ENCODE measurements around the gene RAP1GDS1.

DNA sequence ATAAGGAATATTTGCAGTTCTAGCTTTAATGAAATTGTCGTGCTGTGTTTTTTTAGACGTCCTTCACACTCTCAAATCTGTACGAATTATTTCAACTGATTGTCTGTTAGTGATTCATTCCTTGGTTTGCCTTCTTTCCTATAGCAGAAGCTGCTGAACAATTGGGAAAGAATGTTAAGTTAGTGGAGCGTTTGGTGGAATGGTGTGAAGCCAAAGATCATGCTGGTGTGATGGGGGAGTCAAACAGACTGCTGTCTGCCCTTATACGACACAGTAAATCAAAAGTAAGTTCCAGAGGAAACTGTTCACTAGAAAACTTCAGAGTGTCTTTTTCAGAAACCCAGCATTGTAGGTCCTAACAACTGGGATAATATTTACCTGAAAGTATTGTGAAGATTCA lies 159.9 kb downstream of the RAP1GDS1 start:
- TF ChIP-seq, protein P1, sequence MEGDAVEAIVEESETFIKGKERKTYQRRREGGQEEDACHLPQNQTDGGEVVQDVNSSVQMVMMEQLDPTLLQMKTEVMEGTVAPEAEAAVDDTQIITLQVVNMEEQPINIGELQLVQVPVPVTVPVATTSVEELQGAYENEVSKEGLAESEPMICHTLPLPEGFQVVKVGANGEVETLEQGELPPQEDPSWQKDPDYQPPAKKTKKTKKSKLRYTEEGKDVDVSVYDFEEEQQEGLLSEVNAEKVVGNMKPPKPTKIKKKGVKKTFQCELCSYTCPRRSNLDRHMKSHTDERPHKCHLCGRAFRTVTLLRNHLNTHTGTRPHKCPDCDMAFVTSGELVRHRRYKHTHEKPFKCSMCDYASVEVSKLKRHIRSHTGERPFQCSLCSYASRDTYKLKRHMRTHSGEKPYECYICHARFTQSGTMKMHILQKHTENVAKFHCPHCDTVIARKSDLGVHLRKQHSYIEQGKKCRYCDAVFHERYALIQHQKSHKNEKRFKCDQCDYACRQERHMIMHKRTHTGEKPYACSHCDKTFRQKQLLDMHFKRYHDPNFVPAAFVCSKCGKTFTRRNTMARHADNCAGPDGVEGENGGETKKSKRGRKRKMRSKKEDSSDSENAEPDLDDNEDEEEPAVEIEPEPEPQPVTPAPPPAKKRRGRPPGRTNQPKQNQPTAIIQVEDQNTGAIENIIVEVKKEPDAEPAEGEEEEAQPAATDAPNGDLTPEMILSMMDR (tag by site-specific recombination; IDR thresholded peaks at IDR 0.05) = no peak
- no peak for TF ChIP-seq ZNF140 (tag by site-specific recombination; IDR thresholded peaks at IDR 0.05)
- TF ChIP-seq ZNF274 (IDR thresholded peaks at IDR 0.05; ENCODE audit: low read length) = no peak
- no peak for TF ChIP-seq ZNF274 (tag by site-specific recombination; IDR thresholded peaks at IDR 0.05; ENCODE audit: borderline replicate concordance)
- TF ChIP-seq SCRT1 (tag by site-specific recombination; IDR thresholded peaks at IDR 0.05; ENCODE audit: borderline replicate concordance) = no peak
